ENCODE measurements around the gene PHF21B.
"Not testable (repeated sequence)": the region's sequence is repeated elsewhere in the genome, so short reads cannot be mapped to it uniquely, and the experiment has no call there.

The PHF21B gene

GRCh38 chr22:44988671-44989070 lies 21.1 kb downstream of the PHF21B start:
- FAIRE-seq = no peak

DNA sequence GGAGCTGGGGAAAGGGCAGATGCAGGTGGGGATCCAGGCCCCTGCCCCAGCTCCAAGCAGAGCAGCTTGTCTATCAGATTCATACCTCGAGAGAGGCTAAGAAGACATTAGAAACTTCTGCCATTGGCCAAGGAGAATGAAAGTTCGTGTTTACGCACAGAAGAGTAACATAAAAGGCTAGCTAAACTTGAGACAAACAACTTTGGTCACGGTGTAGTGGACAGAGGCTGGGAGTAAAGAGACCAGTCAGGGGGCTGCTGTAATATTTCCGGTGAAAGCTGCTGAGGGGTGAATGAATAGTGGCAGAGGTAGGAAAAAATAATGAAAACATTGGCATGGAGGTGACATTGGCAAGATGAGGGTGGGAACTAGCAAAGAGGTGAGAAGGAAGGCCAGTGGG lies 22.9 kb downstream of the PHF21B start:
- no peak for FAIRE-seq

DNA sequence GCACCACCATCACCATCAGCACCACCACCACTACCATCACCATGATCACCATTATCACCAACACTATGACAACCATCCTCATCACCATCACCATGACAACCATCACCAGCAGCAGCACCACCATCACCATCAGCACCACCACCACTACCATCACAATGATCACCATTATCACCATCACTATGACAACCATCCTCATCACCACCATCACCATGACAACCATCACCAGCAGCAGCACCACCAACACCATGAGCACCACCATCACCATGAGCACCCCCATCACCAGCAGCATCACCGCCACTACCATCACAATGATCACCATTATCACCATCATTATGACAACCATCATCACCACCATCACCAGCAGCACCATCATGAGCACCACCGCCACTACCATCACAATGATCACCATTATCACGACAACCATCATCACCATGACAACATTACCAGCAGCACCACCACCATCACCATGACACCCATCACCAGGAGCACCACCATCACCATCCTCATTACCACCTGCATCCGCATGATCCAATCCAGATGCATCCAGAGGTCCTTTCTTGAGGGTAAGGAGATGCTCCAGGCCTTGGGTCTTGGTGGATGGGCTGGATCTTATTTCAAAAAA lies 23.8 kb downstream of the PHF21B start:
- FAIRE-seq = no peak

DNA sequence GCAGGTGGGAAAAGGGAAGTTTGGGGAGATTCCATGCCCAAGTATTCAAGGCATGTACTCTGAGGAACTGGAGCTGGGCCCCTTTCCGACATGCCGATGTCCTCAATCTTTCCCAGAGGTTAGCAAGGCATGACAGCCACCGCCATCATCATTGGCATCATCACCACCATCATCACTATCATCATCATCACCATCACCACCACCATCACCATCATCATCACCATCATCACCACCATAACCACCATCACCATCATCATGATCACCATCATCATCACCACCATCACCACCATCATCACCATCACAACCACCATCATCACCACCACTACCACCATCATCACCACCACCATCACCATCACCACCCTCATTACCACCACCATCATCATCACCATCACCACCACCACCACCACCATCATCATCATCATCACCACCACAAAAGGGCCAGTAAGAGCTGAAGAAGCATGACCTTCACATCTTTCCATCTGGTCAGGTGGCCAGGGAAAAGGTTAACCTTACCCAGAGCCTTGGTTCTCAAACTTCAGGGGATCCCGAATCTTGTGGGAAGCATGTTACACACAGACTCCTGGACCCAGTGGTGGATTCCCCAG lies 25.8 kb downstream of the PHF21B start:
- no peak for FAIRE-seq

GRCh38 chr22:44982445-44982844 lies 27.4 kb downstream of the PHF21B start:
- no peak for FAIRE-seq

DNA sequence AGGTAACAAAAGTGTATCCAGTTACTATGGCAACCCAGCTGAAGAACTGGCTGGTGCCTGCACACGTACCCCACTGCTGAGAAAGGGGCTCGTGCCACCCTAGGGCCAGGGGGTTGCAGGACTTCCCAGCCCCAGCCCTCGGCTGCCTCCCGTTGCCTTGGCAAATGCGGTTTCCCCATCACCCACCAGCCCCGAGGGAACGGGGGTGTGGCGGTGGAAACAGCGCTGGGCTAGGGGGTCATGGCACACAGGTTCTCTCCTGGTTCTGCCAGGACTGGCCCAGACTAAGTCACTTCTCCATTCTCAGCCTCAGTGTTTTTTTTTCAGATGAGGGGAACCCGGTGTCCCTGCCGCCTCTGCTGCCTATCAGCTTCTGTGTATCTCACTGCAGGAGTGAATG lies 27.9 kb downstream of the PHF21B start:
- no peak for FAIRE-seq

DNA sequence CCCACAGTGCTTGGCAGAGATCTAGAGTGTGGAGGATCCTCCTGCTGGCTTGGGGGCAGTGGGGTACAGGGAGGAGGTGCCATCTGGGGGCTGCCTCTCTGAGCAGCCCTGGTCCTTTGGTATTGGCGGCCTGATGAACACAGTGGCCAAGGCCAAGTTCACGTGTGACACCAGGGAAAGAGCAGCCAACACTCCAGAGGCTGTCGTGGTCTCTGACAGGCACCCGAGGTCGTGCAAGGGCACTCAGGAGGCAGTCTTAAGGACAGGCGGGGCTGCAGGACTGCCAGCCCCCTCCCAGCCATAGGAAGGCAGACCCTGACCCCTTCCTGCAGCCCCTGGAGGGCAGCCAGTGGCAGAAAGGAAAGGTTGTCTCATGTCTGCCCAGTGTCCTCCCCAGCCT lies 30.7 kb downstream of the PHF21B start:
- FAIRE-seq = no peak

- FAIRE-seq = no peak
Observed at GRCh38 chr22:44975427-44976262, 34.2 kb downstream of the PHF21B start.

- FAIRE-seq = no peak
Observed at GRCh38 chr22:44974454-44974853, 35.4 kb downstream of the PHF21B start.

DNA sequence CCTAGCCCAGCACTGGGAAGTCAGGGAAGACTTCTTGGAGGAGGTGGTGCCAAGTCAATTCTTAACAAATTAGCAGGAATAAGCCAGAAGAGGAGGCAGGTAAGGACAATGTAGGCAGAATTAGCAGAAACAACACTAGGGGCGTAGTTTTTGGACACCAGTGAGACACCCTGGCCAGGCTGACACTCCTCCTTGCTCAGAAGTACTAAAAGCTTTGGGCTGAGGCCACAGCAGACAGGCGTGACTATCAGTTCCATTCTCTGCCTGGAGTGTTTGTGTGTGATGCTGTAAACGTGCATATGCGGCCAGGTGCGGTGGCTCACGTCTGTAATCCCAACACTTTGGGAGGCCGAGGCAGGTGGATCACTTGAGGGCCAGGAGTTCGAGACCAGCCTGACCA lies 36.0 kb downstream of the PHF21B start:
- FAIRE-seq = no peak

- FAIRE-seq = no peak
Observed at GRCh38 chr22:44972363-44973083, 37.3 kb downstream of the PHF21B start.

DNA sequence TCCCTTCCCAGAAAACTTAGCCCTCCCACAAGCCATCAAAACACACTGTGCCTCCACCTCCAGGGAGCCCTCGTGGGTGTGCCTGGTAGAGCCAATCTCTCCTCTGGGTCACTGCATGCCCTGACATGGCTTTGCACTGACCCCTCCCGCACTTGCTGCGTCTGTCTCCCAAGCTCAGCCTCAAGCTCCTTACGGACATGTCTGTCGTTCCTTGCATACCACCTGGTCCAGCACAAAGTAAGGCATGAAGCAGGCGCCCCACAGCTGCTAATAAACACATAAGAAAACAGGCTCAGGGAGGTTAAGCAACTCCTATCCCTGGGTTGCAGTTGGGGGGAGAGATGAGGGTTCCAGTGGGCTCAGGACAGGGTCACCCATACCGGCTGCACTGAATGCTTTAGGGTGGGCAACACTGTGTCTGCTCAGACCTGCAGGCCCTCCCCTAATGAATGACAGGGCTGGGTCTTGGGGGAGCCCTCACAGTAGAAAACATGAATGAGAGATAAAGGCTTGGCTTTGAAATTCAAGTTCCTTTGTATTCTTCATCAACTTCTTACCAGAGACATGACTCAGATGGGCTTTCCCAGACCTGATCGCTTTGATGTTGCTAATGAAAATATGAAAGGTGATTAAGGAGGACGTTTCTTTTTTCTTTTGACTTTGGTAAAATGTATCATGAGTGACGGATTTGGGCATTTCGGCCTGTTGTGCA lies 38.0 kb downstream of the PHF21B start:
- no peak for FAIRE-seq

GRCh38 chr22:44970291-44970690 lies 39.5 kb downstream of the PHF21B start:
- FAIRE-seq = no peak

GRCh38 chr22:44969817-44970216 lies 40.0 kb downstream of the PHF21B start:
- no peak for FAIRE-seq

DNA sequence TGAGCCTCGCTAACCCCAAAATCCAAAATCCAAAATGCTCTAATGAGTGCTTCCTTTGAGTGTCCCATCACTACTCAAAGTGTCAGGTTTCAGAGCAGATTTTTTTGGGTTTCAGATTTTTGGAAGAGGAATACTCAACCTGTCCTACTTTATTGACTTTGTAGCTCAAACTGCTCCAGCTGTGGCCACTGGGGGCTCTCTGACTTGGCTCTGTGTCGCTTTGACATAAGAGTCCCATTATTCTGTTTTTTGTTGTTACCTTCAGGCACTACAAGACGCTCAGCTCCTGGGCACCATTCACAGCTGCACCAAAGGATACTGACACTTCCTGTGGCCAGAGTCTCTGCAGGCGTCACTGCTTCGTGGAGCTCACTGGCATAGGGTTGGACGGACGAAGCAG lies 41.1 kb downstream of the PHF21B start:
- FAIRE-seq = no peak

- FAIRE-seq = no peak
Observed at GRCh38 chr22:44965171-44965570, 44.6 kb downstream of the PHF21B start.

DNA sequence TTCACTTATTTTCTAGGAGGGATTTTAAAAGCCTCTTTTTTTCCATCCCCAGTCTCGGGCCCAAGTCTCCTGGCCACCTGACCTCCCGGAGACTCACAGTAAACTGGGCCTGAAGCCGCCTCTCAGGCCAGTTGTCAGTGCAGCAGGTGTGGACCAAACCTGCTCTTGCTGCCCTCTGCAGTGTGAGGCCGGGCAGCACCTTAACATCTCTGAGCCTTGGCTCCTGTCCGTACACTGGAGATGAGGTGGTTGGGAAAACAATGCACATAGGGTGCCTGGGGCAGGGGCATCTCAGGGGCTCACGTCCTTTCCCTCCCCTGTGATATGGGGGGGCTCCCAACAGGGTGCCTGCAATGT lies 45.1 kb downstream of the PHF21B start:
- FAIRE-seq = no peak

GRCh38 chr22:44963832-44964721 lies 45.7 kb downstream of the PHF21B start:
- no peak for FAIRE-seq

GRCh38 chr22:44962741-44963454 lies 46.9 kb downstream of the PHF21B start:
- FAIRE-seq = no peak

DNA sequence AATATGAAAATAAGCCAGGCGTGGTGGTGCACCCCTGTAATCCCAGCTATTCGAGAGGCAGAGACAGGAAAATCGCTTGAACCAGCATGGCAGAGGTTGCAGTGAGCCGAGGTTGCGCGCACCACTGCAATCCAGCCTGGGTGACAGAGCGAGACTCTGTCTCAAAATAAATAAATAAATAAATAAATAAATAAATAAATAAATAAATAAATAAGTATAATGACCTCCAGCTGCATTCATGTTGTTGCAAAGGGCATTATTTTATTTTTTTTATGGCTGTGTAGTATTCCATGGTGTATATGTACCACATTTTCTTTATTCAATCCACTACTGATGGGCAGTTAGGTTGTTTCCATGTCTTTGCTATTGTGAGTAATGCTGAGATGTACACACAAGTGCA lies 48.1 kb downstream of the PHF21B start:
- not testable (repeated sequence) for FAIRE-seq
